Thyroid gland (tissue), 4 donors: ENCODE results near the gene CCDC85B. TPM values are rescaled to one million over a fixed set of nuclear protein-coding genes. Genes with fewer than 3 reads are reported as not detected.
A peak's percentile ranks its signal among the peaks of the same experiment; 100 is the strongest.
"Not testable (repeated sequence)": the region's sequence is repeated elsewhere in the genome, so short reads cannot be mapped to it uniquely, and the experiment has no call there.

ENCODE experiments used
- DNase-seq, 2 donors: peaks; one replicate each; pipeline ENCODE4 v3.0.0-alpha.2; 2019
- H3K27ac ChIP-seq, 3 donors: fragments of 200-600 bp; sonication (generic); 1 replicate in 2 of 3; 2 replicates in 1 of 3; pipeline ENCODE4 v1.5.1; 2016 to 2019; ENCODE audit warnings: mild to moderate bottlenecking in 1 of 3, moderate library complexity in 1 of 3
- H3K27me3 ChIP-seq: fragments of 200-600 bp; sonication (generic); one replicate; pipeline ENCODE4 v1.5.1; 2019
- H3K36me3 ChIP-seq, 2 donors: fragments of 200-600 bp; sonication (generic); one replicate each; pipeline ENCODE4 v1.5.1; 2016 to 2019
- H3K4me1 ChIP-seq, 2 donors: fragments of 200-600 bp; sonication (generic); one replicate each; pipeline ENCODE4 v1.5.1; 2017 to 2019
- H3K4me3 ChIP-seq, 3 donors: fragments of 200-600 bp; sonication (generic); replicated peaks in 1 of 3; 1 replicate in 2 of 3; 2 replicates in 1 of 3; pipeline ENCODE4 v1.5.1; 2016; ENCODE audit warnings: mild to moderate bottlenecking in 1 of 3
- H3K9me3 ChIP-seq: fragments of 200-600 bp; sonication (generic); one replicate; pipeline ENCODE4 v1.5.1; 2017
- POLR2A ChIP-seq, 2 donors: fragments of 450-650 bp; IDR thresholded peaks; one replicate each; pipeline ENCODE4 v1.6.1; 2017; ENCODE audit warnings: antibody characterized with exemption in 2 of 2, mild to moderate bottlenecking in 2 of 2, moderate library complexity in 1 of 2
- WGBS, 2 donors: methylation state at CpG; one replicate each; pipeline ENCODE4 v1.1.5; 2017; 5-methylcytosine and 5-hydroxymethylcytosine counted together
- intact Hi-C: fragments of 100-400 bp; cut with DNase I; formaldehyde crosslinking; loops from one replicate; pipeline ENCODE4 v1.15.1; 2023
- total RNA-seq, 4 donors: library from RNA; depleted of rRNA; stranded (reverse); fragments of >200 nt; gene quantifications; one replicate each; pipeline ENCODE4 v1.2.3, GENCODE V29; 2016
- TF ChIP-seq, protein P1 (sequence below), 6 experiments: fragments of 200-600 bp in 3 of 6; fragments of 450-650 bp in 3 of 6; sonication (generic) in 3 of 6; IDR thresholded peaks; one replicate each; pipeline ENCODE4 v1.5.1; 2016 to 2019; ENCODE audit warnings: antibody characterized with exemption in 6 of 6, mild to moderate bottlenecking in 2 of 6, inconsistent platforms in 1 of 6, moderate library complexity in 1 of 6

The CCDC85B gene
- total RNA-seq, 4 donors from 2014 or later, result 29.8 to 73.8 (median 42.9) TPM

- H3K4me1 ChIP-seq, result peaks cover 34 to 43% of the 10 kb centered on the region in 2 donors
- peak overlapping the region; percentile 41 to 69 (median 55) for H3K4me3 ChIP-seq
- TF ChIP-seq, protein P1, sequence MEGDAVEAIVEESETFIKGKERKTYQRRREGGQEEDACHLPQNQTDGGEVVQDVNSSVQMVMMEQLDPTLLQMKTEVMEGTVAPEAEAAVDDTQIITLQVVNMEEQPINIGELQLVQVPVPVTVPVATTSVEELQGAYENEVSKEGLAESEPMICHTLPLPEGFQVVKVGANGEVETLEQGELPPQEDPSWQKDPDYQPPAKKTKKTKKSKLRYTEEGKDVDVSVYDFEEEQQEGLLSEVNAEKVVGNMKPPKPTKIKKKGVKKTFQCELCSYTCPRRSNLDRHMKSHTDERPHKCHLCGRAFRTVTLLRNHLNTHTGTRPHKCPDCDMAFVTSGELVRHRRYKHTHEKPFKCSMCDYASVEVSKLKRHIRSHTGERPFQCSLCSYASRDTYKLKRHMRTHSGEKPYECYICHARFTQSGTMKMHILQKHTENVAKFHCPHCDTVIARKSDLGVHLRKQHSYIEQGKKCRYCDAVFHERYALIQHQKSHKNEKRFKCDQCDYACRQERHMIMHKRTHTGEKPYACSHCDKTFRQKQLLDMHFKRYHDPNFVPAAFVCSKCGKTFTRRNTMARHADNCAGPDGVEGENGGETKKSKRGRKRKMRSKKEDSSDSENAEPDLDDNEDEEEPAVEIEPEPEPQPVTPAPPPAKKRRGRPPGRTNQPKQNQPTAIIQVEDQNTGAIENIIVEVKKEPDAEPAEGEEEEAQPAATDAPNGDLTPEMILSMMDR (IDR thresholded peaks at IDR 0.05), result no peak
- WGBS, 2 donors, result 5 to 100% methylated on average over 1 to 8 of the region's 23 CpGs
- peak overlapping the region; percentile 62 to 97 (median 92) for H3K27ac ChIP-seq
- H3K9me3 ChIP-seq, result no peaks in the 10 kb centered on the region
- intact Hi-C loops, result loop anchor here (2.0 kb wide), 1 partner anchor 101 kb away; no protein-coding TSS in a partner anchor
- H3K27me3 ChIP-seq, result no peaks in the 10 kb centered on the region
- no peak for DNase-seq
- peaks cover 12 to 16% of the 10 kb centered on the region in 2 donors for H3K36me3 ChIP-seq
Observed at GRCh38 chr11:65887723-65888162, 2.7 kb upstream of the CCDC85B start.

DNA sequence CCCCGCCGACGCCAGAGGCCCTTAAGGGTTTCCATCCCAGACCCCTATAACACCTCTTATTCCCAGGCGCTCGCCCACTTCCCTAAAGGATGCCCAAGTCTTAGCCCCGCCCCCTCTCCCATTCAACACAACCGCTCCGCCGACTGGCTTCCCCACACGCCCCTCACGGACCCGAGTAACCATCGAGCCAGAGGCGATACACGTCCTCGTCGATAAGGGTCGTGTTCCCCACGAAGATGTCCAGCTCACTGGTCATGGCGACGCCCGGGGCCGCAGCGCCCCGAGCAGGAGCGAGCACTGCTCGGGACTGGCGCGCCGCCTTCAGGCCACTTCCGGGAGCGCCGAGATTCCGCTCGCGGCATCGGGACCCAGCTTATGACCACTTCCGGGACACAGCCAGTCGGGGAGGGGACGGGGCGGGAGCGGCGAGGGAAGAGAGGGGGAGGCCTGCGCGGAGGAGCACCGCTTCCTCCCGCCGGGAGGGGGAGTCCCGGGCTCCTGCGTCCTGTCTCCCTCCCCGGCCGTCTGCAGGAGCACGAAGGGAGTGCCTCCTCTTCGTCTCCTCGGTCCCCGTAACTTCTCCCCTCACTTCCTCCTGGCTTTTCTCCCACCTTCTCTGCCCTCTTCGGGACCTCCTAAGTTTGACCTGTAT, 2.2 kb upstream of the CCDC85B start, which contains the start of gene FIBP:
Gene FIBP (minus strand): TSS at position 309 of the 652 bp plus-strand sequence. CDS start 53 bp downstream, at position 256.
- 0 to 1% methylated on average over 25 to 28 of the region's 57 CpGs for WGBS, 2 donors
- Histone ChIP-seq H3K36me3 (peaks cover 10 to 11% of the 10 kb centered on the region in 2 donors), H3K4me3 (peak within 1 kb of the TSS; percentile 41 to 69 (median 55)), H3K27ac (peak within 1 kb of the TSS; percentile 82 to 97 (median 92)), H3K9me3 (no peaks in the 10 kb centered on the region), H3K4me1 (peaks cover 34 to 48% of the 10 kb centered on the region in 2 donors), H3K27me3 (no peaks in the 10 kb centered on the region)
- TF ChIP-seq, protein P1 (IDR thresholded peaks at IDR 0.05), result peak; percentile 69 to 94 (median 83)
- peak; percentile 5 to 87 for TF ChIP-seq POLR2A (IDR thresholded peaks at IDR 0.05)
- intact Hi-C loops, result no loop called here
- DNase-seq, result peak; percentile 97 to 99

DNA sequence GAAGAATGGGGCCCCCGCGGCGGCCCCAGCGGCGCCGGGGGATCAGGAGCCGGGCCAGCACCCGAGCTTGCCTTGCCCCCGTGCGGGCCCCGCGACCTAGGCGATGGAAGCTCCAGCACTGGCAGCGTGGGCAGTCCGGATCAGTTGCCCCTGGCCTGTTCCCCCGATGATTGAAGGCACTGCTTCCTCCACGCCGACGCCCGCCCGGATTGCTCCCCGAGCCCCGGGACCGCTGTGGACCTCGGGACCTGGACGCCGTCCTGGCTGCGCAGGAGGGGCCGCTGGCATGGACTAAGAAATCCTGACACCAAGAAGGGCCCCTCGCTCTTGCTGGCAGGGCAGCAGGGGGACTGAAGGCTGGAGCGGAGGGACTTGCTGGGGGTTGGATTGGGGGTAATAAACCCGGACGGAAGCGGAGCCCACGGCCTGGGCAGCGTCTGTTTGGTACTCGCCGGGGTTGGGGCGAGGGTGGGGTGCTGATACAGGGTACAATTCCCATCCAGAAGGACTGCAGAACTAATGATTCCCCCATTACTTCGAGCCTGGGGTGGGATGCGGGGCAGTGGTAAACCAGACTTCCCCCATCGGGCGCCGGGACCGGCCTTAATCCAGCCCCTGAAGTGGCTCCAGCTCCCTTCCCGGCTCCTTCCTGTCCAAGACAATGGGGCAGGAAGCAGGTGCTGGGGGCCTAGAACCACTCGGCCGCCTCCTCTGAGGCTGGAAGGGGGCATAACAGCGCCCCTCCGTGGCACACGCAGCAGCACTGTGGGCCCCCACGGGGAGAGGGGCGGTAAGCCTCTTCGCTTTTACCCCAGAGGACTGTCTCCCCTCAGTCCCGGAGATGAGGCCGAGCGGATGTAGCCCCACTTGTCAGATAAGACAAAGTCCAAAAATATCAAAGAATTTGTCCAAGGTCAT, 1.0 kb downstream of the CCDC85B start:
- no peaks in the 10 kb centered on the region for H3K9me3 ChIP-seq
- peaks cover 34 to 55% of the 10 kb centered on the region in 2 donors for H3K4me1 ChIP-seq
- TF ChIP-seq, protein P1 (IDR thresholded peaks at IDR 0.05), result no peak
- no peak for TF ChIP-seq POLR2A (IDR thresholded peaks at IDR 0.05)
- H3K36me3 ChIP-seq, result no peaks in the 10 kb centered on the region
- intact Hi-C loops, result no loop called here
- no peaks in the 10 kb centered on the region for H3K27me3 ChIP-seq
- DNase-seq, result no peak
- peak overlapping the region; percentile 31 to 66 (median 59) for H3K4me3 ChIP-seq
- peak overlapping the region; percentile 83 to 97 (median 83) for H3K27ac ChIP-seq
- WGBS, 2 donors, result 16 to 21% methylated on average over 48 to 51 of the region's 57 CpGs

GRCh38 chr11:65892137-65892540, 1.7 kb downstream of the CCDC85B start:
- H3K36me3 ChIP-seq, DNase-seq, intact Hi-C loops, H3K27me3 ChIP-seq, H3K9me3 ChIP-seq: not testable (repeated sequence)
- peak overlapping the region in 1 of 3 donors; percentile 59 for H3K4me3 ChIP-seq
- H3K27ac ChIP-seq, result peak overlapping the region; percentile 83 to 97 (median 83)
- peaks cover 34 to 54% of the 10 kb centered on the region in 2 donors for H3K4me1 ChIP-seq
- WGBS, 2 donors, result 68 to 77% methylated on average over 5 of the region's 5 CpGs

GRCh38 chr11:65892661-65893317, 2.3 kb downstream of the CCDC85B start:
- no peaks in the 10 kb centered on the region for H3K9me3 ChIP-seq
- WGBS, 2 donors, result 77 to 78% methylated on average over 10 of the region's 10 CpGs
- no peaks in the 10 kb centered on the region for H3K36me3 ChIP-seq
- TF ChIP-seq, protein P1 (IDR thresholded peaks at IDR 0.05), result no peak
- H3K4me1 ChIP-seq, result peaks cover 28 to 47% of the 10 kb centered on the region in 2 donors
- H3K27ac ChIP-seq, result peak overlapping the region in 2 of 3 donors; percentile 62 to 82
- DNase-seq, result no peak
- no peak overlapping the region for H3K4me3 ChIP-seq
- no peaks in the 10 kb centered on the region for H3K27me3 ChIP-seq
- intact Hi-C loops, result no loop called here
